ENCODE data around the gene ZNF699.

ZNF699 gene
- long read RNA-seq, partial matches to known transcripts: 0 of 3 reads
- long read RNA-seq, other reads (novel, unspliced or antisense): 0 of 3 reads

GRCh38 chr19:9309139-9309973 lies at the start of gene ZNF699:
Gene ZNF699 (minus strand): TSS chr19:9309838. CDS start chr19:9305119, 4,719 bp downstream.
- peak within 1 kb of the TSS; percentile 80 for H3K27ac ChIP-seq (replicated peaks)
- H3K4me3 ChIP-seq (replicated peaks; ENCODE audit: insufficient read depth, low read length): peak within 1 kb of the TSS; percentile 57
- H3K27me3 ChIP-seq (ENCODE audit: insufficient read depth, poor library complexity, severe bottlenecking): no peaks in the 10 kb centered on the region
- DNase-seq (ENCODE audit: low read depth in 1 of 2, low spot score in 1 of 2): peak; percentile 94 to 98
- TF ChIP-seq GABPA (IDR thresholded peaks at IDR 0.05; ENCODE audit: low read depth) (no peak), SPI1 (IDR thresholded peaks at IDR 0.05; ENCODE audit: borderline replicate concordance, low read depth) (no peak), POLR2AphosphoS5 (IDR thresholded peaks at IDR 0.05; ENCODE audit: low read depth) (0 out of 2 replicates have a peak, but pooled peaks have one; percentile 13), REST (IDR thresholded peaks at IDR 0.05; ENCODE audit: insufficient replicate concordance, low read depth) (no peak), CTCF (IDR thresholded peaks at IDR 0.05; ENCODE audit: insufficient read depth, low read length) (no peak)

- DNase-seq (ENCODE audit: low read depth in 1 of 2, low spot score in 1 of 2): no peak
- TF ChIP-seq REST (IDR thresholded peaks at IDR 0.05; ENCODE audit: insufficient replicate concordance, low read depth): no peak
- TF ChIP-seq POLR2AphosphoS5 (IDR thresholded peaks at IDR 0.05; ENCODE audit: low read depth): no peak
- no peak for TF ChIP-seq GABPA (IDR thresholded peaks at IDR 0.05; ENCODE audit: low read depth)
- TF ChIP-seq CTCF (IDR thresholded peaks at IDR 0.05; ENCODE audit: insufficient read depth, low read length): no peak
- no peak for TF ChIP-seq SPI1 (IDR thresholded peaks at IDR 0.05; ENCODE audit: borderline replicate concordance, low read depth)
- Histone ChIP-seq H3K4me3 (replicated peaks; ENCODE audit: insufficient read depth, low read length) (no peak overlapping the region), H3K27ac (replicated peaks) (no peak overlapping the region), H3K27me3 (ENCODE audit: insufficient read depth, poor library complexity, severe bottlenecking) (no peaks in the 10 kb centered on the region)
Measured at GRCh38 chr19:9354651-9355050, 45.0 kb upstream of the ZNF699 start.

- TF ChIP-seq REST (IDR thresholded peaks at IDR 0.05; ENCODE audit: insufficient replicate concordance, low read depth) (no peak), POLR2AphosphoS5 (IDR thresholded peaks at IDR 0.05; ENCODE audit: low read depth) (no peak), CTCF (IDR thresholded peaks at IDR 0.05; ENCODE audit: insufficient read depth, low read length) (no peak), SPI1 (IDR thresholded peaks at IDR 0.05; ENCODE audit: borderline replicate concordance, low read depth) (no peak), GABPA (IDR thresholded peaks at IDR 0.05; ENCODE audit: low read depth) (no peak)
- Histone ChIP-seq H3K27me3 (ENCODE audit: insufficient read depth, poor library complexity, severe bottlenecking) (no peaks in the 10 kb centered on the region), H3K4me3 (replicated peaks; ENCODE audit: insufficient read depth, low read length) (no peak overlapping the region), H3K27ac (replicated peaks) (no peak overlapping the region)
- DNase-seq (ENCODE audit: low read depth in 1 of 2, low spot score in 1 of 2): no peak
Measured at GRCh38 chr19:9353011-9353410, 43.4 kb upstream of the ZNF699 start.

Measured in HL-60 (cell line).